Fibroblast of the aortic adventitia (primary cell): ENCODE data around the gene FSTL3. TPM values are rescaled to one million over a fixed set of nuclear protein-coding genes. Genes with fewer than 3 reads are reported as not detected.

Source experiments
- DNase-seq: peaks from one replicate; pipeline ENCODE4 v3.0.0-alpha.2; 2010; ENCODE audit warnings: low read depth
- H3K4me3 ChIP-seq: 2 replicates; pipeline ENCODE4 v1.5.1; 2011; ENCODE audit warnings: low read depth, mild to moderate bottlenecking, control low read depth, low read length, moderate library complexity
- total RNA-seq: library from RNA; depleted of rRNA; stranded (reverse); fragments of >200 nt; gene quantifications from 2 replicates; pipeline ENCODE4 v1.2.3, GENCODE V29; 2012; ENCODE audit warnings: low replicate concordance
- TF ChIP-seq, protein P1 (sequence below): IDR thresholded peaks from 2 replicates; pipeline ENCODE4 v1.5.1; 2011; ENCODE audit warnings: mild to moderate bottlenecking, low read length, control low read depth, inconsistent platforms; ENCODE audit not compliant: insufficient read depth

The FSTL3 gene
- total RNA-seq, 1 donor = 14.8 TPM

DNA sequence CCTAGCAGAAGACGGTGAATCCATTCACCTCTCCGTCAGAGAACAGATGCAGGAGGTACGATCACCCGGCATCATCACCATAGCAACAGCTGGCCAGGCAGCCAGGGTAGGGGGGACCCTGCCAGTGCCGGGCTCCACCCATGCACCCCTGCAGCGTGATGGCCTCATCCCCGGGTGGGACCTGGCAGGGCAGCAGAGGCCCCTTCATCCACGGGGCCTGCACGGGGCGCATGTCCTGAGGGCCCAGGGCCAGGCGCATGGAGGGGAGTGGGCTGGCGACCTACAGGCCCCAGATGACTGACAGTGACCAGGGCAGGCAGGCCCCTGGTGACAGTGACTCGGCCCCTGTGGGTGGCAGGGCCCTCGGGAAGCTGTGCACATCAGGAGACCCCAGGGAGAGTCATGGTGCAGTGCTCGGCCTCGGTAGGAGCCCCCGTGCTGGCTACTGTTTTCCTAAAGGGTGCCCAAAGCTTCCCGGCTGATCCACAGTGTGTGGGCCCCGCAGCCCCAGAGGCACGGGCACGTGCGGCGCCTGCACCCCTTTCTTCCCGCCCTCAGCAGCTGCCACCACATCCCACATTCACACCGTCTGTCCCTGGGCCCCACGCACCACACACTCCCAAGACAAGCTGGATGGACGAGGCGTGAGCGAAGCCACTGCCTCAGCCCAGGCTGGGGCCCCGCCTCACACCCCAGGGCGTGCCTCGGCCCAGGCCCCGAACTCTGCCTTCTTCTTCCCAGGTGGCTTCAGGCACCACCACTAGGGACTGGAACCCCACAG, 17.9 kb upstream of the FSTL3 start:
- no peak for DNase-seq
- TF ChIP-seq, protein P1, sequence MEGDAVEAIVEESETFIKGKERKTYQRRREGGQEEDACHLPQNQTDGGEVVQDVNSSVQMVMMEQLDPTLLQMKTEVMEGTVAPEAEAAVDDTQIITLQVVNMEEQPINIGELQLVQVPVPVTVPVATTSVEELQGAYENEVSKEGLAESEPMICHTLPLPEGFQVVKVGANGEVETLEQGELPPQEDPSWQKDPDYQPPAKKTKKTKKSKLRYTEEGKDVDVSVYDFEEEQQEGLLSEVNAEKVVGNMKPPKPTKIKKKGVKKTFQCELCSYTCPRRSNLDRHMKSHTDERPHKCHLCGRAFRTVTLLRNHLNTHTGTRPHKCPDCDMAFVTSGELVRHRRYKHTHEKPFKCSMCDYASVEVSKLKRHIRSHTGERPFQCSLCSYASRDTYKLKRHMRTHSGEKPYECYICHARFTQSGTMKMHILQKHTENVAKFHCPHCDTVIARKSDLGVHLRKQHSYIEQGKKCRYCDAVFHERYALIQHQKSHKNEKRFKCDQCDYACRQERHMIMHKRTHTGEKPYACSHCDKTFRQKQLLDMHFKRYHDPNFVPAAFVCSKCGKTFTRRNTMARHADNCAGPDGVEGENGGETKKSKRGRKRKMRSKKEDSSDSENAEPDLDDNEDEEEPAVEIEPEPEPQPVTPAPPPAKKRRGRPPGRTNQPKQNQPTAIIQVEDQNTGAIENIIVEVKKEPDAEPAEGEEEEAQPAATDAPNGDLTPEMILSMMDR = no peak
- no peak overlapping the region for H3K4me3 ChIP-seq

GRCh38 chr19:658916-659839, 17.0 kb upstream of the FSTL3 start:
- DNase-seq = peak; percentile 47
- H3K4me3 ChIP-seq = peak overlapping the region; percentile 9
- TF ChIP-seq, protein P1 = no peak

DNA sequence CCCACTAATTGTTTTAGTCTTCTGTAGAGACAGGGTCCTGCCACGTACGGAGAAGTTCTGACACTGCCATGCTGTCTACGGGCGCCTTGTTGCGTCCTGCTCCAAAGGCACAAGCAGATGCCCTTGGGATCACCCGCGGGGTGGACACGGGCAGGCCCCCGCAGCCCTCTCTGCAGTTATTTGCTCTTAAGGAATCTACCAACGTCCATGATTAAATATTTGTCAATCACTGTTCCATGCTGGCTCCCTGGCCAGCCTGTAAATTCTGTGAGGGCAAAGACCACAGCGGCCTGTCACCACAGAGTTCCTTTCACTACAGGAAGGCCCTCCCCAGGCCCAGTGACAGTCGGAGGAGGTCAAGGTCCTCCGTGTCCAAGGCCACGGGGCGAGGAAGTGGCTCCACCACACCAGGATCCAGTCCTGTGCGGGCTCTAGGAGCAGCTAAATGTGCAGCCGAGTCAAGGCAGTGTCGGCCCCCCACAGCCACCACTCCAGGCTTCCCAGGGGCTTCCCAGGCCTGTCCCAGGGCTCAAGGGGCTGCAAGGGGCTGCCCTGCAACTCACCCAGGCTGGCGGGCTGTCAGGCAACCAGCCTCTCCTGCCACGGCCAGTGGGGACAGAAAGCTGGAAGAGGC, 15.3 kb upstream of the FSTL3 start:
- H3K4me3 ChIP-seq = peak overlapping the region; percentile 84
- TF ChIP-seq, protein P1 = no peak
- DNase-seq = no peak

- peak overlapping the region; percentile 84 for H3K4me3 ChIP-seq
- DNase-seq = peak; percentile 18
- TF ChIP-seq, protein P1 = no peak
Observed at GRCh38 chr19:661427-662196, 14.6 kb upstream of the FSTL3 start.

DNA sequence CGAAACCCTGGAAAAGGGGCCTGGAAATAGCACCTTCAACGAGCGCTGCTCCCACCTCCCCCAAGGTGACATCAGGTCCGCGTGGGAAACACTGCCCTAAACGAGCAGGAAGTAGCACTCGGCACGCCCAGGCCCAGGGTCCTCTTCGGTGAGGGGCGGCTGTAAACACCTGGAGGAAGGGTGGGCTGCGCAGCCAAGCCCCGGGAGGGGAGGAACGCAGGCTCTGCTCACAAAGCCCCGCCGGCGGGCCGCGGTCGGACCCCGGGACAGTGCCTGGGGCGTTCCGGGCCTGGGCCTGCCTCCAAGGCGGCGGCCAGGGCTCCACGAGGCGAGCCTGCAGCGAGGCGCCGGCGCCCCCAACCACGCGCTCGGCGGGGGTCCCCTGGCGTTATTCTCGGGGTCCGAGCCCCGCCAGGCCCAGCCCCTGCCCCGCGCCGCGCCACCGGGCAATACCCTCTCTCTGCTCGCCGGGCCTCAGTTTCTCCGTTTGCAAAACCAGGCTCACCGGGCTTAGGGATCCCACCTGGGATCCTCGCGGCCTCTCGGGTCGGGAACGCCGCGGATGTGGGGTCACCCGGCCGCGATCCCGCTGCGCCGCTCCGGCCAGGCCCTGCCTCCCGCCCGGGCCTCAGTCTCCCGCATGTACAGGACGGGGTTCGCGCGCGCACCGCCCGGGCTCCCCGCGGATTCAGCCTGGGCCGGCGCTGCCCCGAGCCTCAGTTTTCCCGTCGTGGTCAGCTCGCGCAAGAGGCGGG, 13.8 kb upstream of the FSTL3 start:
- peak overlapping the region; percentile 84 for H3K4me3 ChIP-seq
- TF ChIP-seq, protein P1 = no peak
- DNase-seq = peak; percentile 19
